Fibroblast of the aortic adventitia (primary cell): ENCODE data around the gene SLC29A3. TPM values are rescaled to one million over a fixed set of nuclear protein-coding genes. Genes with fewer than 3 reads are reported as not detected.

Source experiments
- DNase-seq: peaks from one replicate; pipeline ENCODE4 v3.0.0-alpha.2; 2010; ENCODE audit warnings: low read depth
- H3K4me3 ChIP-seq: 2 replicates; pipeline ENCODE4 v1.5.1; 2011; ENCODE audit warnings: low read depth, mild to moderate bottlenecking, control low read depth, low read length, moderate library complexity
- CTCF ChIP-seq: IDR thresholded peaks from 2 replicates; pipeline ENCODE4 v1.5.1; 2011; ENCODE audit warnings: mild to moderate bottlenecking, low read length, control low read depth, inconsistent platforms; ENCODE audit not compliant: insufficient read depth
- total RNA-seq: library from RNA; depleted of rRNA; stranded (reverse); fragments of >200 nt; gene quantifications from 2 replicates; pipeline ENCODE4 v1.2.3, GENCODE V29; 2012; ENCODE audit warnings: low replicate concordance

SLC29A3 gene
- total RNA-seq, 1 donor = 1.2 TPM

DNA sequence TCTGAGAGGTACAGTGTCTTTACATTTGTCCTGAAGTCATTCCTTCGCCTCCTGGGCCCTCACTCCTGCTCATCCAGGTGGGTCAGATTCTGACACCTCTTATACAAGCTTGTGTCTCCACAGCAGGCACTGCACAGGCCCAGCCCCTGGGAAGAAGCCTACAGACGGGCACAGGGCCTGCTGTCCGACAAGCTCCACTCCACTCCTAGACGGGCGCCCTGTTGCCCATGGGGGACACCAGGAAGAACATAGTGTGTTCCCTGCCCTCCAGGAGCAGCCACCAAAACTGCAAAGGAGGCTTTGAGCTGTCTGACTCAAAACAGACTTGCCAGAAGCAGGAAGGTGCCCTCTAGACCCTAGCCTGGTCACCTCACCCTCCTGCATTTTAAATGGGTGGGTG lies 45.6 kb upstream of the SLC29A3 start:
- no peak for DNase-seq
- no peak overlapping the region for H3K4me3 ChIP-seq
- no peak for TF ChIP-seq CTCF

DNA sequence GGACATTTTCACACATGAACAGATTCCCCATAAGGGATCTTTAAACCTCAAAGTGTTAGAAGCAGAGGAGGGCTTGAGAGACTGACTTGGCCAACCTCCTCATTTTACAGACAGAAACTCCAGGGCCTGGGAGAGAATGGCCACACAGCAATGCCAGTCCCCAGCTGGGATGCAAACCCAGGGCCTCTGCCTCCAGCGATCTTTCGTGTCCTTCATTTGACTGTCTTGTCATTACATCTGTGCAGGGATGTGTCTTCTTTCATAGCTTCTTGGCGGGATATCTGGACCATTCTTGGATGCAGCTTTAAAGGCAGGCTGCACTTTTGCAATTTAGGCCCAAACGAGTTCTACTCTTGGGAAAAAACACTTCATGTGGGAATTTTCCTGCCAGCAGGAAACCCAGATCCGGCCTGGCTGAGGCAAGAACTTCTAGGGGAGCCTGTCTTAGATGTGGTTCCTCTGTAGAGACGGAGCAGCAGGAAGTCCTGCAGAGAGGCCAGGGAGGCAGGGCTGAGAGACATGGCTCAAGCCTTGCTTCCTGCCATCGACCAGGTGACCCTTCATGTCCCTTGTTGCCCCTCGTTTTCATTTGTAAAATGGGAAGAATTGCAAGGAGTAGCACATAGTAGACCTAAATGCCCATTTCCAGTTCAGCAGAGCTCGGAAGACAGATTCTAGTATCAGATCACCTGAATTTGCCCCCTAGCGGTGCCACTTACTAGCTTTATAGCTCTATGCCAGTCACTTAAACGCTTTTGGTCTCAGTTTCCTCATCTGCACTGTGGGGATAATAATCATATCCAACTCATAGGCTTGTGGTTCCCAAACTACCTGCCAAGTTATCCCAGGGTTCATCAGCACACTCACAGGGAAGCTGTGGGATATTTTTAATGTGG lies 43.9 kb upstream of the SLC29A3 start:
- TF ChIP-seq CTCF = no peak
- no peak for DNase-seq
- no peak overlapping the region for H3K4me3 ChIP-seq

DNA sequence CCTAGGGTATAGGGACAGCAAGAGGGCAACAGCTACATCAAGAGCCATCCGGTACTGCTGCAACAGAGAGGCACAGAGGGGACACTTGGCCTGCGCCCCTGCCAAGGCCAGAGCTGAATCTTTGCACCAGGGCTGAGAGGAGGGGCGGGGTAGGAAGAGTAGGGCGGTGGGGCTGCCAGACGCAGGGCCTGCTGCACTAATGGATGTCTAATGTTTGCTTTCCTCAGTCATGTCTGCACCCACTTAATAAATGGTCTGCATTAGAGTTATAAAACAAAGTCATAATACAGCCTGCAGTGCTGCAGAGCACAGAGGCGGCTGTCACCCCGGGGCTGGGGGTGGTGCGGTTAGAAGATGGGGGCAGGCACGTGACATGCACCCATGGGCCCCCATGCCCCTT lies 42.2 kb upstream of the SLC29A3 start:
- H3K4me3 ChIP-seq = no peak overlapping the region
- no peak for DNase-seq
- no peak for TF ChIP-seq CTCF

GRCh38 chr10:71277914-71278665 lies 41.0 kb upstream of the SLC29A3 start:
- H3K4me3 ChIP-seq = no peak overlapping the region
- DNase-seq = no peak
- TF ChIP-seq CTCF = no peak

DNA sequence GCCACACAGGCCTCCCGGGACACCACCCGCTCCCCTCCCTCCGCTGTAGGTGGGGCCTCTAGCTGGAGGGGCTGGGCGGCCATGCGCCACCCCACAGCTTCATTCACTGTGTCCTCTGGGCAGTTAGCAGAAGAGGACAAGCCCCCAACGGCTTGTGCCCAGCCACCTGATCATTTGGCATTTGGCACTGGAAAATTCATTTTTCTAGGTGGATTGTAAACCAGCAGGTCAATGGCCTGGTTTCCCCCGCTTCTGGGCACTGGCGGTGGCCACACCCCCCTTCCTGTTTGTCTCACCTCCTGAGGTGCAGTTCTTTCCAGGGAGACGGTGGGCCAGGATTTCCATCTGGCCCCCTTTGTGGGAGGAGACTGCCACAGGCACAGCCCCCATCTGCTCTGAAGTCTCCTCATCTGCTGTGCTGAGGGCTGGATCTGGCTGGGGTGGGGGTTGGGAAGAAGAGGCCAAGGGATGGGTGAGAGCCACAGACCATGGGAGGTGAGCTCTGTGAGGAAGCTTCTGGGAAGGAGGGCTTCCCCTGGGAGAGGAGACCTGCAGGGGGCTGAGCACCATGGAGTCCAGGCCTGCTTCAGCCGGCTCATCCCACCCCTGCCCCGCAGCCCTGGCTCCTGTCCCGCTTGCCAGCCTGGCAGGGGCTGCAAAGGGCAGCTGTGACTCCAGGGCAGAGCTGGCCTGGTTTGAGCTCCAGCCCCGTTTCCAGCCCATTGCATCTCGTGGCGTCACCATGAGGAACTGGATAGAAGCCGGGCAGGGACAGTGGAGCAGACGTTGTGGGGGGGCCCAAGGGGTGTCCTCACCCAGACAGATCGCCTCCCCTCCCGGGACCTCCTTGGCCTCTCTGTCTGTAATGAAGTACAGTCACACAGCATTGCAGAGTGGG lies 40.1 kb upstream of the SLC29A3 start:
- no peak overlapping the region for H3K4me3 ChIP-seq
- DNase-seq = no peak
- TF ChIP-seq CTCF = no peak

DNA sequence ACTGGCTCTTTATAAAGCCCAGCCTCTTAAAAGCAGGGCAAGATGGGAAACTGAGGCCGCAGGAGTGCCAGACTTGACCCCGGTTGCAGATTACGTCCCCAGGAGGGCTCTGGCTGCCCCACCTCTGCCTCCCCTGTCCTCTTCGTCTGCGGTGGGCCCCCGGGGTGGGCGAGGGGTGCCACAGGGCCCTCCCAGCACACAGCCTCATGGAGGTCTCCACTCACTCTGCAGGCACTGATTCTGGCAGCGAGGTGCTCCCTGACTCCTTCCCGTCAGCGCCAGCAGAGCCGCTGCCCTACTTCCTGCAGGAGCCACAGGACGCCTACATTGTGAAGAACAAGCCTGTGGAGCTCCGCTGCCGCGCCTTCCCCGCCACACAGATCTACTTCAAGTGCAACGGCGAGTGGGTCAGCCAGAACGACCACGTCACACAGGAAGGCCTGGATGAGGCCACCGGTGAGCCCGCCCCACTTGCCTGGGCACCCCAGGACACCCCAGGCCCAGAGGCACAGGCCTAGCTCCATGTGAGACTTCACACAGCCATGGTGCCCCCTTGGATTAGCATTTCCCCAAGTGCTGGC lies 39.4 kb upstream of the SLC29A3 start:
- H3K4me3 ChIP-seq = no peak overlapping the region
- no peak for TF ChIP-seq CTCF

More for the DNA sequence above, 39.4 kb upstream of the SLC29A3 start:
- DNase-seq = no peak
